GM13977 (cell line): Measurements from ENCODE around the gene ATRNL1.
"Not testable (repeated sequence)": the region's sequence is repeated elsewhere in the genome, so short reads cannot be mapped to it uniquely, and the experiment has no call there.

ENCODE experiments used
- DNase-seq: peaks from one replicate; pipeline ENCODE4 v3.0.0; 2012; ENCODE audit warnings: low spot score
- CTCF ChIP-seq: IDR thresholded peaks from 2 replicates; pipeline ENCODE4 v1.5.1; 2012; ENCODE audit warnings: mild to moderate bottlenecking, control low read depth; ENCODE audit not compliant: insufficient read depth; ENCODE audit errors: extremely low read depth, missing control alignments
- in situ Hi-C: fragments of 300-500 bp; cut with MboI; formaldehyde crosslinking; loops from one replicate; pipeline ENCODE4 v1.12.0; 2022; ENCODE audit warnings: low sequenced_read_pairs, low pct_unique_long_range_greater_than_20kb, mixed read lengths, inconsistent platforms; ENCODE audit not compliant: unreplicated experiment

ATRNL1 gene

GRCh38 chr10:115483294-115483693 lies 390.1 kb downstream of the ATRNL1 start:
- no peak for DNase-seq
- in situ Hi-C loops, result no loop called here
- TF ChIP-seq CTCF, result no peak

- TF ChIP-seq CTCF, result no peak
- no peak for DNase-seq
- in situ Hi-C loops, result no loop called here
Observed at GRCh38 chr10:115491526-115492140, 398.5 kb downstream of the ATRNL1 start.

GRCh38 chr10:115503546-115503945 lies 410.4 kb downstream of the ATRNL1 start:
- in situ Hi-C loops, result no loop called here
- no peak for DNase-seq
- TF ChIP-seq CTCF, result no peak

GRCh38 chr10:115514895-115515294 lies 421.7 kb downstream of the ATRNL1 start:
- DNase-seq, result no peak
- in situ Hi-C loops, result no loop called here
- no peak for TF ChIP-seq CTCF

GRCh38 chr10:115525141-115525540 lies 432.0 kb downstream of the ATRNL1 start:
- DNase-seq, result no peak
- TF ChIP-seq CTCF, result no peak
- in situ Hi-C loops, result no loop called here

GRCh38 chr10:115527682-115528081 lies 434.5 kb downstream of the ATRNL1 start:
- DNase-seq, in situ Hi-C loops: not testable (repeated sequence)

- DNase-seq, in situ Hi-C loops: not testable (repeated sequence)
Observed at GRCh38 chr10:115536401-115536800, 443.2 kb downstream of the ATRNL1 start.
